ENCODE measurements around the gene HLCS. TPM values are rescaled to one million over a fixed set of nuclear protein-coding genes. Genes with fewer than 3 reads are reported as not detected.

Gene HLCS
- total RNA-seq, 8 experiments from 2014 or later = 8.7 to 19.0 (median 18.1) TPM

DNA sequence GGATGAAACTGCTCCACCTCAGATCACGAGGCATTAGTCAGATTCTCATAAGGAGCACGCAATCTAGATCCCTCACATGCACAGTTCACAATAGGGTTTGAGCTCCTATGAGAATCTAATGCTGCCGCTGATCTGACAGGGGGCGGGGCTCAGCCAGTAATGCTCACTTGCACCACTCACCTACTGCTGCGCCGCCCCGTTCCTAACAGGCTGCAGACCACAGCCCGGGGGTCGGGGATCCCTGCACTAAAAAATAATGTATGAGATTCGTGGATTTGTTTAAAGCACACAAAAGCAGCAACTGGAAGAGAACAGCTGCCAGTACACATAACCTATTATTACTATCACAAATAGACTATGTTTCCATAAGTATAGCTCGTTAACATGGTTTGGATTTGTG is 72.9 kb downstream of the HLCS start:
- H3K4me1 ChIP-seq (replicated peaks in 1 of 2) = no peaks in the 10 kb centered on the region
- 71 to 100% (median 93%) methylated on average over 1 to 11 of the region's 11 CpGs; no CpG with 5 or more reads in 3 of the 10 experiments for WGBS, 10 experiments
- ATAC-seq (replicated peaks in 6 of 8) = no peak
- H3K27ac ChIP-seq = no peak overlapping the region
- no peak overlapping the region for H3K4me3 ChIP-seq
- in situ Hi-C loops (cut with MboI; ENCODE audit: low pct_unique_long_range_greater_than_20kb in 2 of 9, low sequenced_read_pairs in 9 of 9, unreplicated experiment in 9 of 9) = no loop called here

- Histone ChIP-seq H3K27ac (no peak overlapping the region), H3K4me1 (replicated peaks in 1 of 2) (no peaks in the 10 kb centered on the region), H3K4me3 (no peak overlapping the region)
- ATAC-seq (replicated peaks in 6 of 8) = no peak
- in situ Hi-C loops (cut with MboI; ENCODE audit: low pct_unique_long_range_greater_than_20kb in 2 of 9, low sequenced_read_pairs in 9 of 9, unreplicated experiment in 9 of 9) = no loop called here
- WGBS, 10 experiments = 67 to 100% (median 93%) methylated on average over 1 to 5 of the region's 11 CpGs
Observed at GRCh38 chr21:36892201-36892600, 74.3 kb downstream of the HLCS start.

DNA sequence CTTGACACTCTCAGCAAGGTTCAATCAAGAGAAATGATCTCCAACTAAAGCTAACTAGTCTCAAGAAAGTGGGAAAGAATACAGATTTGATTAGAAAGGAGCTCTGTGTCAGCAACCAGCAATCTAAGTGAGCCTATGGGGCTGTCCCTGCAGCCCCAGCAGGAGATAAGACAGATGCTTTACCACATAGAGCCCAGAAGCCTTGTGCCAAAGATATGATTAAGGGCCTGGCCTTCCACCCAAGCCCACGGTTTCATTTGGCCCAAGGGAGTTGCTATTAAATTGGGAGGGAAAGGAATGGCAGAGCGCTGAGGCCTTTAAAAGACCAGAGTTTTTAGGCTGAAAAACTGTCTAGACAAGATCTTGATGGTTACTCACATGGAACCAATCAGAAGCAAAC is 74.8 kb downstream of the HLCS start:
- no peak for ATAC-seq (replicated peaks in 6 of 8)
- Histone ChIP-seq H3K27ac (no peak overlapping the region), H3K4me3 (no peak overlapping the region), H3K4me1 (replicated peaks in 1 of 2) (no peaks in the 10 kb centered on the region)
- 67 to 100% (median 86%) methylated on average over 2 of the region's 2 CpGs; no CpG with 5 or more reads in 7 of the 10 experiments for WGBS, 10 experiments
- in situ Hi-C loops (cut with MboI; ENCODE audit: low pct_unique_long_range_greater_than_20kb in 2 of 9, low sequenced_read_pairs in 9 of 9, unreplicated experiment in 9 of 9) = no loop called here

- no peak for ATAC-seq (replicated peaks in 6 of 8)
- Histone ChIP-seq H3K4me1 (replicated peaks in 1 of 2) (no peaks in the 10 kb centered on the region), H3K4me3 (no peak overlapping the region), H3K27ac (no peak overlapping the region)
- in situ Hi-C loops (cut with MboI; ENCODE audit: low pct_unique_long_range_greater_than_20kb in 2 of 9, low sequenced_read_pairs in 9 of 9, unreplicated experiment in 9 of 9) = no loop called here
- 20 to 100% (median 100%) methylated on average over 1 to 5 of the region's 5 CpGs; no CpG with 5 or more reads in 4 of the 10 experiments for WGBS, 10 experiments
Observed at GRCh38 chr21:36891121-36891520, 75.3 kb downstream of the HLCS start.

GRCh38 chr21:36890086-36890485 is 76.4 kb downstream of the HLCS start:
- 60 to 92% (median 86%) methylated on average over 1 to 6 of the region's 8 CpGs; no CpG with 5 or more reads in 1 of the 10 experiments for WGBS, 10 experiments
- H3K4me3 ChIP-seq = no peak overlapping the region
- H3K4me1 ChIP-seq (replicated peaks in 1 of 2) = no peaks in the 10 kb centered on the region
- in situ Hi-C loops (cut with MboI; ENCODE audit: low pct_unique_long_range_greater_than_20kb in 2 of 9, low sequenced_read_pairs in 9 of 9, unreplicated experiment in 9 of 9) = no loop called here
- ATAC-seq (replicated peaks in 6 of 8) = peak in 1 of 8 experiments; percentile 20
- no peak overlapping the region for H3K27ac ChIP-seq

DNA sequence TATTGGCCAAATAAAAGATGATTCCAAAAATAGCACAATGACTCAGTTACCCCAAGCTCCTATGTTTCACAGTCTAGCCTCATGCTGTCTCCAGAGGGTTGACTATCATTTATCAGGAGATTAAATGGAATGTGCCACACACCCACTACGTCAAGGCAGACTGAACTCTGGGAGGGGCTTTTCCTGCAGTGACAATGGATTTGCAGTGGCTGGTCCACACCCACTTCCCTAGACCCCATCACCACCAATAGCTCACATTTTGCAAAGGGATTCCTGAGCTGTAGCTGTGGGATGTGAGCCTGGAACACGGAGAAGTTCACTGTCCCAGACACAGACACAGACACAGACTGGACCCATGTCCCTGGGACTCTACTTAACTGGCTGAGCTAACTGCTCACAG is 77.1 kb downstream of the HLCS start:
- Histone ChIP-seq H3K27ac (no peak overlapping the region), H3K4me3 (no peak overlapping the region), H3K4me1 (replicated peaks in 1 of 2) (no peaks in the 10 kb centered on the region)
- peak in 7 of 8 experiments; percentile 36 to 76 (median 56) for ATAC-seq (replicated peaks in 6 of 8)
- WGBS, 10 experiments = 33 to 100% (median 50%) methylated on average over 1 to 2 of the region's 2 CpGs; no CpG with 5 or more reads in 5 of the 10 experiments
- in situ Hi-C loops (cut with MboI; ENCODE audit: low pct_unique_long_range_greater_than_20kb in 2 of 9, low sequenced_read_pairs in 9 of 9, unreplicated experiment in 9 of 9) = no loop called here

GRCh38 chr21:36888466-36888865 is 78.0 kb downstream of the HLCS start:
- 58 to 100% (median 79%) methylated on average over 1 to 5 of the region's 5 CpGs; no CpG with 5 or more reads in 2 of the 10 experiments for WGBS, 10 experiments
- no peak for ATAC-seq (replicated peaks in 6 of 8)

DNA sequence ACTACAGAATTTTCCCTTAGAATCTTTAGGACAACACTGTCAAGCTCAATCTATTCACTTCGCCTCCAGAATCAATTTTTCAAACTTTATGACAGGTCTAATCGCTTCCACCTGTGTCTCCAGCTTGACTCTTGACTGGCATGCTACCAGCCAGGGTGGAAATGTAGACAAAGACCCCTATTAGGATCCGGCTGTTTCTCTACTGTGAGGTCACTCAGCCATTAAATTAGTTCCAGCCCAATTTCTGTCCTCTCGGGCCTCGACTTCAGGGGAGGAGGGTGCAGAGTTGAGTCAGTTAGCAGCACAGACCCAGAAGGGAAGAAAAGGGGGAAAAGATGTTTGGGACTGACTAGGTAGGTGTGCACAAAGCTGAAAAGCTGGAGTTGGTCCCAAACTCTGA is 78.5 kb downstream of the HLCS start:
- ATAC-seq (replicated peaks in 6 of 8) = peak in 2 of 8 experiments; percentile 33 to 51
- Histone ChIP-seq H3K27ac (no peak overlapping the region), H3K4me1 (replicated peaks in 1 of 2) (no peaks in the 10 kb centered on the region), H3K4me3 (no peak overlapping the region)
- WGBS, 10 experiments = 17 to 86% (median 46%) methylated on average over 1 to 5 of the region's 5 CpGs; no CpG with 5 or more reads in 2 of the 10 experiments
- in situ Hi-C loops (cut with MboI; ENCODE audit: low pct_unique_long_range_greater_than_20kb in 2 of 9, low sequenced_read_pairs in 9 of 9, unreplicated experiment in 9 of 9) = no loop called here

More at GRCh38 chr21:36888466-36888865, 78.0 kb downstream of the HLCS start:
- Histone ChIP-seq H3K4me3 (no peak overlapping the region), H3K27ac (no peak overlapping the region), H3K4me1 (replicated peaks in 1 of 2) (no peaks in the 10 kb centered on the region)
- in situ Hi-C loops (cut with MboI; ENCODE audit: low pct_unique_long_range_greater_than_20kb in 2 of 9, low sequenced_read_pairs in 9 of 9, unreplicated experiment in 9 of 9) = no loop called here

GRCh38 chr21:36883532-36884486 is 82.7 kb downstream of the HLCS start:
- H3K4me1 ChIP-seq (replicated peaks in 1 of 2) = no peaks in the 10 kb centered on the region
- in situ Hi-C loops (cut with MboI; ENCODE audit: low pct_unique_long_range_greater_than_20kb in 2 of 9, low sequenced_read_pairs in 9 of 9, unreplicated experiment in 9 of 9) = no loop called here
- H3K27ac ChIP-seq = no peak overlapping the region
- ATAC-seq (replicated peaks in 6 of 8) = no peak
- H3K4me3 ChIP-seq = no peak overlapping the region
- WGBS, 10 experiments = 78 to 98% (median 89%) methylated on average over 1 to 9 of the region's 14 CpGs

- Histone ChIP-seq H3K4me1 (replicated peaks in 1 of 2) (no peaks in the 10 kb centered on the region), H3K4me3 (no peak overlapping the region), H3K27ac (no peak overlapping the region)
- in situ Hi-C loops (cut with MboI; ENCODE audit: low pct_unique_long_range_greater_than_20kb in 2 of 9, low sequenced_read_pairs in 9 of 9, unreplicated experiment in 9 of 9) = no loop called here
- WGBS, 10 experiments = 50 to 100% (median 88%) methylated on average over 1 to 4 of the region's 4 CpGs; no CpG with 5 or more reads in 1 of the 10 experiments
- ATAC-seq (replicated peaks in 6 of 8) = no peak
Observed at GRCh38 chr21:36882776-36883175, 83.7 kb downstream of the HLCS start.

DNA sequence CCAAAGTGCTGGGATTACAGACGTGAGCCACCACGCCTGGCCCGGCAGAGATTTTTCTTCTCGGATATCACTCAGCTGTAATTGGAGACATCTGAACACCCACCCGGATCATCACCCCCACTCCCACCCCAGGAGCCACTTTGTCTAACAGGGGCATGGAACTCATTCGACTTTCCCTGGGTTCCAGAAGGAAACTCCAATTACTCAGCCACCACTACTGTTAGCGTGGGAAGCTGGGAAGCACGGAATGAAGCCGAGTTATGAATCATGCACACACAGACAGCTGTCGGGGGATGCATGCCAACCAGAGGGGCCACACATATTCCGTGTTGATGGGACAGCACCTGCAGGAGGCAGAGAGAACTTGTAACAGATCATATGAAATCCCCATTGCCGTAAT is 85.2 kb downstream of the HLCS start:
- H3K4me1 ChIP-seq (replicated peaks in 1 of 2) = no peaks in the 10 kb centered on the region
- no peak for ATAC-seq (replicated peaks in 6 of 8)
- H3K4me3 ChIP-seq = no peak overlapping the region
- 30 to 100% (median 90%) methylated on average over 2 to 5 of the region's 12 CpGs; no CpG with 5 or more reads in 3 of the 10 experiments for WGBS, 10 experiments
- H3K27ac ChIP-seq = no peak overlapping the region
- in situ Hi-C loops (cut with MboI; ENCODE audit: low pct_unique_long_range_greater_than_20kb in 2 of 9, low sequenced_read_pairs in 9 of 9, unreplicated experiment in 9 of 9) = no loop called here

GRCh38 chr21:36879827-36880226 is 86.6 kb downstream of the HLCS start:
- Histone ChIP-seq H3K4me3 (no peak overlapping the region), H3K4me1 (replicated peaks in 1 of 2) (no peaks in the 10 kb centered on the region), H3K27ac (no peak overlapping the region)
- 43 to 100% (median 87%) methylated on average over 1 to 4 of the region's 4 CpGs; no CpG with 5 or more reads in 1 of the 10 experiments for WGBS, 10 experiments
- no peak for ATAC-seq (replicated peaks in 6 of 8)
- in situ Hi-C loops (cut with MboI; ENCODE audit: low pct_unique_long_range_greater_than_20kb in 2 of 9, low sequenced_read_pairs in 9 of 9, unreplicated experiment in 9 of 9) = no loop called here

GRCh38 chr21:36877741-36878140 is 88.7 kb downstream of the HLCS start:
- in situ Hi-C loops (cut with MboI; ENCODE audit: low pct_unique_long_range_greater_than_20kb in 2 of 9, low sequenced_read_pairs in 9 of 9, unreplicated experiment in 9 of 9) = no loop called here
- no peak for ATAC-seq (replicated peaks in 6 of 8)
- Histone ChIP-seq H3K4me1 (replicated peaks in 1 of 2) (no peaks in the 10 kb centered on the region), H3K27ac (no peak overlapping the region), H3K4me3 (no peak overlapping the region)
